CD8-positive, alpha-beta memory T cell (primary cell): Measurements from ENCODE around the gene ALKBH7. TPM values are rescaled to one million over a fixed set of nuclear protein-coding genes. Genes with fewer than 3 reads are reported as not detected.
"Not testable (repeated sequence)": the region's sequence is repeated elsewhere in the genome, so short reads cannot be mapped to it uniquely, and the experiment has no call there.

ENCODE experiments used
- CTCF ChIA-PET: fragments of 350-600 bp; sonication (Branson Sonifier 250); formaldehyde crosslinking; loops from one replicate; lab custom pipeline; 2021; ENCODE audit warnings: antibody characterized with exemption; lab: Charles Lee
- POLR2A ChIA-PET: fragments of 350-600 bp; sonication (Branson Sonifier 250); formaldehyde crosslinking; loops from one replicate; lab custom pipeline; 2021; ENCODE audit warnings: antibody characterized with exemption; lab: Charles Lee
- DNase-seq, 5 donors: peaks; one replicate each; pipeline versions ENCODE4 v3.0.0 to v3.0.0-alpha.2; 2020 to 2022; ENCODE audit warnings: mixed read lengths in 1 of 5
- H3K27ac ChIP-seq: one replicate; pipeline ENCODE4 v1.7.0; 2013; ENCODE audit warnings: low read depth, mild to moderate bottlenecking, low read length, moderate library complexity
- H3K27me3 ChIP-seq: 2 replicates; pipeline ENCODE4 v1.7.0; 2013; ENCODE audit warnings: low read length, mild to moderate bottlenecking; ENCODE audit not compliant: insufficient read depth, poor library complexity, severe bottlenecking
- H3K36me3 ChIP-seq: 2 replicates; pipeline ENCODE4 v1.7.0; 2013; ENCODE audit warnings: mild to moderate bottlenecking, low read length, moderate library complexity; ENCODE audit not compliant: insufficient read depth
- H3K4me1 ChIP-seq: 2 replicates; pipeline ENCODE4 v1.7.0; 2013; ENCODE audit warnings: mild to moderate bottlenecking, low read length, moderate library complexity; ENCODE audit not compliant: insufficient read depth
- H3K4me3 ChIP-seq: 2 replicates; pipeline ENCODE4 v1.7.0; 2013; ENCODE audit warnings: mild to moderate bottlenecking, low read length
- H3K9me3 ChIP-seq: 2 replicates; pipeline ENCODE4 v1.7.0; 2013; ENCODE audit warnings: mild to moderate bottlenecking, low read length
- H3K27ac Mint-ChIP-seq, 8 donors: one replicate each; pipeline ENCODE4 v1.8.0; 2020 to 2021; ENCODE audit warnings: mixed read lengths in 8 of 8, mild to moderate bottlenecking in 6 of 8, inconsistent platforms in 3 of 8, moderate library complexity in 3 of 8
- H3K27me3 Mint-ChIP-seq, 2 donors: one replicate each; pipeline ENCODE4 v1.8.0; 2020 to 2021; ENCODE audit warnings: mixed read lengths in 2 of 2, mild to moderate bottlenecking in 1 of 2, moderate library complexity in 1 of 2
- H3K36me3 Mint-ChIP-seq, 3 donors: one replicate each; pipeline ENCODE4 v1.8.0; 2020 to 2021; ENCODE audit warnings: mixed read lengths in 3 of 3, inconsistent platforms in 1 of 3, mild to moderate bottlenecking in 1 of 3
- H3K4me1 Mint-ChIP-seq, 3 donors: one replicate each; pipeline ENCODE4 v1.8.0; 2020 to 2021; ENCODE audit warnings: mixed read lengths in 3 of 3, inconsistent platforms in 1 of 3, mild to moderate bottlenecking in 1 of 3
- H3K4me3 Mint-ChIP-seq, 7 donors: one replicate each; pipeline ENCODE4 v1.8.0; 2020 to 2021; ENCODE audit warnings: mixed read lengths in 7 of 7, mild to moderate bottlenecking in 6 of 7, moderate library complexity in 4 of 7, inconsistent platforms in 2 of 7
- H3K9me3 Mint-ChIP-seq, 5 donors: one replicate each; pipeline ENCODE4 v1.8.0; 2020 to 2022; ENCODE audit warnings: mixed read lengths in 5 of 5, mild to moderate bottlenecking in 3 of 5, moderate library complexity in 2 of 5, inconsistent platforms in 1 of 5
- polyA plus RNA-seq: library from polyadenylated mRNA; unstranded; fragments of 300-500 nt; fragmentation: Illumina TruSeq; gene quantifications from one replicate; pipeline ENCODE4 v1.2.3, GENCODE V29; 2021
- total RNA-seq, 2 experiments: library from RNA; stranded (reverse); gene quantifications; one replicate each; pipeline ENCODE4 v1.2.3, GENCODE V29; 2021

Gene ALKBH7
- total and polyA plus RNA-seq, 3 experiments from 2014 or later: 25.5 to 82.2 (median 34.3) TPM

GRCh38 chr19:6343462-6343861, 29.1 kb upstream of the ALKBH7 start:
- Histone ChIP-seq H3K36me3 (no peaks in the 10 kb centered on the region), H3K4me1 (no peaks in the 10 kb centered on the region), H3K9me3 (no peaks in the 10 kb centered on the region), H3K27ac (no peak overlapping the region), H3K4me3 (no peak overlapping the region), H3K27me3 (no peaks in the 10 kb centered on the region)
- Mint-ChIP-seq H3K36me3 (peaks cover 2 to 19% (median 7%) of the 10 kb centered on the region in 3 donors), H3K9me3 (no peaks in the 10 kb centered on the region), H3K4me1 (no peaks in the 10 kb centered on the region), H3K27me3 (peaks cover 0 to 1% of the 10 kb centered on the region in 2 donors), H3K27ac (no peak overlapping the region), H3K4me3 (no peak overlapping the region)
- ChIA-PET CTCF (no interaction called here), POLR2A (no interaction called here)
- no peak for DNase-seq

- H3K4me1 Mint-ChIP-seq, H3K27me3 ChIP-seq, POLR2A ChIA-PET, H3K9me3 ChIP-seq, H3K36me3 ChIP-seq, H3K9me3 Mint-ChIP-seq, H3K4me3 Mint-ChIP-seq, H3K27ac ChIP-seq, H3K27me3 Mint-ChIP-seq, H3K4me3 ChIP-seq, H3K27ac Mint-ChIP-seq, DNase-seq, CTCF ChIA-PET, H3K4me1 ChIP-seq: not testable (repeated sequence)
- peaks cover 4 to 37% (median 6%) of the 10 kb centered on the region in 3 donors for H3K36me3 Mint-ChIP-seq
These were observed 23.3 kb upstream of the ALKBH7 start for GRCh38 chr19:6349271-6349670.

GRCh38 chr19:6350688-6351087, 21.9 kb upstream of the ALKBH7 start:
- no peak for DNase-seq
- no peaks in the 10 kb centered on the region for H3K9me3 ChIP-seq
- no peak overlapping the region for H3K4me3 Mint-ChIP-seq
- ChIA-PET CTCF (no interaction called here), POLR2A (no interaction called here)
- no peak overlapping the region for H3K27ac ChIP-seq
- no peaks in the 10 kb centered on the region for H3K36me3 ChIP-seq
- H3K4me3 ChIP-seq: no peak overlapping the region
- H3K9me3 Mint-ChIP-seq: no peaks in the 10 kb centered on the region
- H3K4me1 ChIP-seq: no peaks in the 10 kb centered on the region
- peaks cover 4 to 35% (median 5%) of the 10 kb centered on the region in 3 donors for H3K36me3 Mint-ChIP-seq
- no peaks in the 10 kb centered on the region for H3K27me3 ChIP-seq
- no peak overlapping the region for H3K27ac Mint-ChIP-seq
- H3K27me3 Mint-ChIP-seq: peaks cover 0 to 1% of the 10 kb centered on the region in 2 donors
- peaks cover 0 to 1% (median 0%) of the 10 kb centered on the region in 3 donors for H3K4me1 Mint-ChIP-seq

GRCh38 chr19:6352381-6353165, 20.0 kb upstream of the ALKBH7 start:
- H3K4me1 Mint-ChIP-seq: peaks cover 0 to 1% (median 1%) of the 10 kb centered on the region in 3 donors
- Histone ChIP-seq H3K4me3 (no peak overlapping the region), H3K9me3 (no peaks in the 10 kb centered on the region), H3K4me1 (no peaks in the 10 kb centered on the region), H3K27me3 (no peaks in the 10 kb centered on the region), H3K36me3 (no peaks in the 10 kb centered on the region), H3K27ac (no peak overlapping the region)
- DNase-seq: no peak
- H3K36me3 Mint-ChIP-seq: peaks cover 4 to 34% (median 5%) of the 10 kb centered on the region in 3 donors
- no peaks in the 10 kb centered on the region for H3K9me3 Mint-ChIP-seq
- CTCF ChIA-PET: no interaction called here
- H3K4me3 Mint-ChIP-seq: no peak overlapping the region
- peak overlapping the region in 2 of 8 donors; percentile 17 to 85 for H3K27ac Mint-ChIP-seq
- POLR2A ChIA-PET: no interaction called here
- no peaks in the 10 kb centered on the region for H3K27me3 Mint-ChIP-seq

- H3K27me3 ChIP-seq: no peaks in the 10 kb centered on the region
- no peaks in the 10 kb centered on the region for H3K27me3 Mint-ChIP-seq
- no peak for DNase-seq
These were observed 18.4 kb upstream of the ALKBH7 start for GRCh38 chr19:6354098-6354674.

GRCh38 chr19:6355321-6356040, 17.1 kb upstream of the ALKBH7 start:
- DNase-seq, H3K27ac Mint-ChIP-seq, H3K27me3 Mint-ChIP-seq, H3K4me3 ChIP-seq, POLR2A ChIA-PET, H3K9me3 Mint-ChIP-seq, H3K27me3 ChIP-seq, H3K9me3 ChIP-seq, H3K4me1 ChIP-seq, H3K36me3 ChIP-seq, CTCF ChIA-PET, H3K4me3 Mint-ChIP-seq, H3K27ac ChIP-seq, H3K4me1 Mint-ChIP-seq: not testable (repeated sequence)
- H3K36me3 Mint-ChIP-seq: peaks cover 3 to 31% (median 4%) of the 10 kb centered on the region in 3 donors

More at GRCh38 chr19:6354098-6354674, 18.4 kb upstream of the ALKBH7 start:
- Mint-ChIP-seq H3K4me3 (no peak overlapping the region), H3K36me3 (peaks cover 3 to 30% (median 4%) of the 10 kb centered on the region in 3 donors), H3K4me1 (peaks cover 0 to 4% (median 1%) of the 10 kb centered on the region in 3 donors), H3K9me3 (no peaks in the 10 kb centered on the region), H3K27ac (no peak overlapping the region)
- Histone ChIP-seq H3K36me3 (no peaks in the 10 kb centered on the region), H3K27ac (no peak overlapping the region), H3K4me3 (no peak overlapping the region), H3K9me3 (no peaks in the 10 kb centered on the region), H3K4me1 (no peaks in the 10 kb centered on the region)
- POLR2A ChIA-PET: no interaction called here
- CTCF ChIA-PET: no interaction called here

- no peak overlapping the region for H3K27ac Mint-ChIP-seq
- H3K4me1 ChIP-seq: no peaks in the 10 kb centered on the region
- no peaks in the 10 kb centered on the region for H3K9me3 Mint-ChIP-seq
- no peak overlapping the region for H3K27ac ChIP-seq
- H3K36me3 Mint-ChIP-seq: peaks cover under 1 to 27% (median under 1%) of the 10 kb centered on the region in 3 donors
- H3K27me3 Mint-ChIP-seq: no peaks in the 10 kb centered on the region
- H3K4me3 Mint-ChIP-seq: no peak overlapping the region
- no peaks in the 10 kb centered on the region for H3K36me3 ChIP-seq
- DNase-seq: no peak
- H3K4me1 Mint-ChIP-seq: peaks cover 7 to 10% (median 9%) of the 10 kb centered on the region in 3 donors
- ChIA-PET CTCF (no interaction called here), POLR2A (no interaction called here)
- no peaks in the 10 kb centered on the region for H3K9me3 ChIP-seq
- H3K4me3 ChIP-seq: no peak overlapping the region
- no peaks in the 10 kb centered on the region for H3K27me3 ChIP-seq
These were observed 15.4 kb upstream of the ALKBH7 start for GRCh38 chr19:6357174-6357573.

GRCh38 chr19:6358003-6358402, 14.6 kb upstream of the ALKBH7 start:
- DNase-seq: no peak
- Mint-ChIP-seq H3K4me1 (peaks cover 14 to 18% (median 17%) of the 10 kb centered on the region in 3 donors), H3K4me3 (no peak overlapping the region), H3K27me3 (no peaks in the 10 kb centered on the region), H3K27ac (no peak overlapping the region), H3K9me3 (no peaks in the 10 kb centered on the region), H3K36me3 (peaks cover 0 to 25% (median 0%) of the 10 kb centered on the region in 3 donors)
- Histone ChIP-seq H3K9me3 (no peaks in the 10 kb centered on the region), H3K27ac (no peak overlapping the region), H3K36me3 (no peaks in the 10 kb centered on the region), H3K27me3 (no peaks in the 10 kb centered on the region), H3K4me1 (peaks cover 8% of the 10 kb centered on the region), H3K4me3 (no peak overlapping the region)
- ChIA-PET POLR2A (interaction anchor here (0.6 kb wide), 1 partner anchor 77 kb away, joined by 3 read pairs; no protein-coding TSS in a partner anchor), CTCF (no interaction called here)
